NCI-H446 (cell line): Measurements from ENCODE around the gene FOXC1.

Source experiments
- DNase-seq, 2 experiments: peaks; one replicate each; lab custom pipeline; 2025; lab: John Stamatoyannopoulos, UW

Gene FOXC1

DNA sequence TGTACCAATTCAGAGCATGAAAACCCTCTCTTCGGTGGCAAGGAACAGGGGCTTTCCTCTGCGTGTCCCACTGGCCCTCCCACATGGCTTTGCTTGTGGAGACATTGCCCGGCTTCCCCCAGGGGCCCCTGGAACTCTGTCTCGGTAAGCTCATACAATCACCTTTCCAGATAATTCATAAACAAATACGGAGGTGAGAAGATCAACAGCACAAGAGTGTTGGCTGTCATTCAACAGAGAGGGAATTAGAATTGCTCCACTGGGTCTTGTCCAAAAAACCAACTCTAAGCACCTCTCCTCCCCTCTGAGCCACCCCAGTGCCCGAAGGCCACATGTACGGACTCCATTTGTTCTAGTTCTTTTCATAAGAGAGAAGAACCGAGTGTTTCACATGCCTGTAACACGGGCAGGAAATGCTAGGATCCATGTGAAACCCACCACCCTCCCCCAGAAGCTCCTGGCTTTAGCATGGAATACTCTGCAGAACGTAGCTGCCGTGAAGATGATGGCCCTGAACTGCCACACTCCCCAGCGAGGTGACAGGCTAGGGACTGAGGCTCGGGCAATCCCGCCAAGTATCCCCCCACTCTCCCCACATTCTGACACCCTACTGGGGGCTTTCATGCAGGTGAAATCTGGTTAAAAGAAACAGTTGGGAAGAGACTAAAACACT, 24.6 kb upstream of the FOXC1 start:
- no peak for DNase-seq

DNA sequence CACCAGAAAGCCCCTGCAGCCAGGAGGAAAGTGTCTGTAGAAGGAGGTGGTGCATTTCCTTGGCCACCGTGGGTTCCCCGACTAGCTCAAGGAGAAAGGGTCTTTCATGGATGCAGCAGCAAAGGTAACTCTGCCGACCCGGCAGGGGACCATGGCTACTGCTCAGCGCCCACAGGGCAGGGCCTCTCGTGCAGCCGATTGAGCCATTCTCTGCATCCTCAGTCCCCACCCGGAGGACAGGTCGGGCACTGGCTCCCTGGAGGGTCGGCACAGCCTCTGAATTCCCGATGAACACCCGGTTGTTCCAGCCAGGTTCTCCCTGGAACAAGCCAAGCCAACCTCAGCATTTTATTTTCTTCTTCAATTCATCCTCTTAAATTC, 24.1 kb upstream of the FOXC1 start:
- no peak for DNase-seq

DNA sequence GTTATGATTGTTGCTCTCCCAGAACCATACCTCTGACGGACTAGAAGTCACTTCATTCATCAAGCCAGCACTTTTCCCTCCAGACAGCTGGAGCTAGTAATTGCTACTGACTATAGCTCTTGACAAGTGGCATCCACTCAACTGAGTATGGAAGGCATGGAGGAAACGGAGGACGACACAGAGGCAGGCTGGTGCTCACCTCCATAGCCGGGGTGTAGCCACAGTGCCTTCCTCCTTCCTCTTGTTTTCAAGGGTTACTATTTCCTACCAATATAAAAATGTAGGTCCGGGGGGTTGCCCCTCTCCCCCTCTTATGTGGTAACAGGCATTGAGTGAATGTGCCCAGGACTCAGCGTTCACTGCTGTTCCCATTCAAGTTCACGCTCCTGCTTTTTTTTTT, 23.5 kb upstream of the FOXC1 start:
- no peak for DNase-seq

DNA sequence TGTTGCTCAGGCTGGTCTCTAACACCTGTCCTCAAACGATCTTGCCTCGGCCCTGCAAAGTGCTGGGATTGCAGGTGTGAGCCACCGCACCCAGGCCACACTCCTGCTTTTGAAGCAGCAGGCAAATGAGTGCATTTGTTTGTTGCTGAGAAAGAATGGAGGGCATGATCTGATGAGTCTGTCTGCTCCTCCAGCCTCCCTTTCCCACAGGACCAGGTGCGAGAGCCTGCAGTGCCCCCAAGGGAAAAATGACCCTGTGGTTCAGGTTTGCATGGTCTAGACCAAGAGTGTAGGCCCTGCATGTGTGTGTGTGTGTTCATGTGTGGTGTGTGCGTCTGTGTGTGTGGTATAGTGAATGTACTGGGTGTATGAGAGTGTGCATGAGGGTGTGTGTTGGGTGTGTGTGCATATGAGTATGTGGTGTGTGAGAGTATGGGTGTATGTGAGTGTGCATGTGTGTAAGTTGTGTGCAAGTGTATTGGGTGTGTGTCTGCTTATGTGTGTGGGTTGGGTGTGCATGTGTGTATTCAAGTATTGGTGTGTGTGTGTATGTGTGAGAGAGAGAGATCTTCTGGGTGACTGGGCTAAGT, 22.8 kb upstream of the FOXC1 start:
- no peak for DNase-seq

DNA sequence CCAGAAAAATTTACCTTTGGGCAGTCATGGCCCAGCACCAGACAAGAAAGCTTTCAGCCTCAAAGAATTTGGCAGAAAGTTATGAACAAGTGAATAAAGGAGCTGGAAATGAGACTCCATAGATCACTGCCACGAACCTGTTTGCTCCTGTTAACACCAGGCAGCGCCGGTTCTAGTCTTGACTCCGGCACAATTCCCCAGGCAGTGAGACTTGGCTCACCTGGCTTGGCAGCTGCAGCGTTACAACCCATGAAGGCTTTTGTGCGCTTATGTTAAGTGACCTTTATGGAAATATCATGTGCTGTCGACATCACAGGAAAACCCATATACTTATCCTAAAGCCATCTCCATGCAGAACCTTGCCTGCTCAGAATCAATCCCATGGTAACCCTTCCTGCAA, 22.2 kb upstream of the FOXC1 start:
- no peak for DNase-seq

DNA sequence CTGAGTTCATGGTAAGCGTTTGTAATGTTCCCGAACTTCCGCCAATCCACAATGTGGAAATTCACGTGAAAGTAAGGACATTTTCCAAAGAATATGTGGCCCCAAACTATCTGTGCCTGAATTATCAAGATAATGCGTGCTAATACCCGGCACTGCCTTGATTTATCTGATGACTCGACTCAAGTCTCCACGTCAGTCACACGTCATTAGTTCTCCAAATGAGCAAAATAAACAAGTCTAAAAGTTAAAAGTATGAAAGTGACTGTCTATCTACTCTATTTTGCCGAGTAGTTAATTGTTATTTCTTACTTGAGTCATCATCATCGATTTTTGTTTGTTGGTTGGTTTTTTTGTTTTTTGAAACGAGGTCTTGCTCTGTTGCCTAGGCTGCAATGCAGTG, 21.7 kb upstream of the FOXC1 start:
- no peak for DNase-seq

DNA sequence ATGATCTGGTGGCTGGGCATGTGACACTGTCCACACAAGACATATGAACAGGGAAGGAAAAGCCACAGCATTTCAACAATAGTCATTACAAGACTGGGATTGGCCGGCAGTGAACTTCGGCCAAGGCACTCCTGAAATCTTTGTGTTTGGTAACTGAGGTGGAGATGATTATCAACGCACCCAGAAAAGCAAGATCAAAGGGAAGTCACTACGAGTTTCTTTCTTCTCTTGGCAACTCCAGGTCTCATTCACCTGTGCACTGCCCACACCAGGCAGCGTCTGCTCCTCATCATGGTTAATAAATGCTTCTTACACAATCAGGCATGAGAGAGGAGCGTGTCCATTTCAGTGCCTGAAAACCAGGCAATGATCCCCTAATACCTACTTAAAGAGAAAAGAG, 20.5 kb upstream of the FOXC1 start:
- no peak for DNase-seq

DNA sequence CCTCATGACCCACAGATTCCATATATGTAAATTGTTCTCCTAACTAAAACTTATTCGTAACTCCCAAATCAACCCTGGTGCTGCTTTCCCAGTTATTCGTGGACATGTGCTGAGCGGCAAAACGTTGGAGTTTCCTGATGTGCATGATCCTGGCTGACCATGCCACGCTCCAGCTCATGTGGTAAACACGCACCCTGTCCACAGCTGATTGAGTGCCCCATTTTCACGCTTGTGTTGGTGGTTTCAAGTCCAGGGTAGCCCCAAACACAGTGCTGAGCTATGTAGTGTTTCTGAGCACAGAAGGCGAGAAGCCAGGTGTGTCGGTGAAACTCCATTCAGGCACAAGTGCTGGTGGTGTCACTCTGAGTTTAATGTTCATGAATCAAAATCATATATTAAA, 19.1 kb upstream of the FOXC1 start:
- DNase-seq = no peak

DNA sequence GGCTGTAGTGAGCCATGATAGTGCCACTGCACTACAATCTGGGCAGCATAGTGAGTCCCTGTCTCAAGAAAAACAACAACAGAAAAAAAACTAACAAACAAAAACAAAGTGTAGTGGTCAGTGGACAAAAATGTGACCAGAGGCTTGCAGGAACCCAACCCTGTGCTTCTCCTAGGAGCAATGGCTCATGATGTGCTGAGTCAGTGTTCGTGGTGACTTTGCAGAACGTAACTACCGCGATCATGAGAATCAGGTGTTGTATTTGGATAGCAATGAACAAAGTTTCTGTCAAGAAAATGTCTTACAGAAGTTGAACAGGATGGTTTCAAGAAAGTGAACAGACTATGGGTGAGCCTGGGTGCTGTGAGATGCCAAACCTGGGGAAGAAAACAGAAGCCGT, 18.5 kb upstream of the FOXC1 start:
- DNase-seq = no peak

DNA sequence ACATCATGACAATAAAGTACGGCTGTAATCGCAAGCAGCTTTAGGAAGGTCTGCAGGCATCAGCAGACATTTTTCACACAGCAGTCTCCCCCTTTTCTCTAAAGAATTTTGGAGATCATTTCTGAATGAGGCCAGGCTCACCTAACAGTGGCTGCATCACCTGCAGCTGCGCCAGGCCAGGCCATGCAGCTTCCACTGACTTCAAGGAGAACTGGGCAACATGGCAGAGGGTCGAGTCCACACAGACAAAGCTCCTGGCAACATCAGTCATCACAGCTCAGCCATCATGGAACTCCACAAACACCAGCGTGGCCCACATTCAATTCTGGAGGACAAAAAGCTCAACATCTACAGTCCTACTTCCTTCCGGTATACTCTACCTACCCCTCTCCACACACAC, 17.8 kb upstream of the FOXC1 start:
- no peak for DNase-seq

DNA sequence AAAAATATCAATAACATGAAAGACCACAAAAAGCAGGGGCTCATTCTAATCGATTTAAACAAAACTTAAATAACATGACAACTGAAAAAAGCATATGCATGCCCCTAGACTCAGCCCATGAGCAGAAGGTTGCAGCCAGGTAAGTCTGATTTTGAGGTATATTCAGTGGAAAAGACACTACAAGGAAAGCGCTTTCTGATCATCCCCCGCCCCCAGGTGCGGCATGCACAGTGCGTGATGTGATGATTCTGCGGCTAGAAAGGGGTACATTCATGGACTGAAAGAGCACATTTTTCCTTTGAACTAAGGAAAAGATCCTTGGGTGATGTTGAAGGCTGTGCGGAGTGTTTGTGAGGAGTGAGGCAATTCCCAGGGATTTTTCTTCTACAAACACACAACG, 16.9 kb upstream of the FOXC1 start:
- no peak for DNase-seq

DNA sequence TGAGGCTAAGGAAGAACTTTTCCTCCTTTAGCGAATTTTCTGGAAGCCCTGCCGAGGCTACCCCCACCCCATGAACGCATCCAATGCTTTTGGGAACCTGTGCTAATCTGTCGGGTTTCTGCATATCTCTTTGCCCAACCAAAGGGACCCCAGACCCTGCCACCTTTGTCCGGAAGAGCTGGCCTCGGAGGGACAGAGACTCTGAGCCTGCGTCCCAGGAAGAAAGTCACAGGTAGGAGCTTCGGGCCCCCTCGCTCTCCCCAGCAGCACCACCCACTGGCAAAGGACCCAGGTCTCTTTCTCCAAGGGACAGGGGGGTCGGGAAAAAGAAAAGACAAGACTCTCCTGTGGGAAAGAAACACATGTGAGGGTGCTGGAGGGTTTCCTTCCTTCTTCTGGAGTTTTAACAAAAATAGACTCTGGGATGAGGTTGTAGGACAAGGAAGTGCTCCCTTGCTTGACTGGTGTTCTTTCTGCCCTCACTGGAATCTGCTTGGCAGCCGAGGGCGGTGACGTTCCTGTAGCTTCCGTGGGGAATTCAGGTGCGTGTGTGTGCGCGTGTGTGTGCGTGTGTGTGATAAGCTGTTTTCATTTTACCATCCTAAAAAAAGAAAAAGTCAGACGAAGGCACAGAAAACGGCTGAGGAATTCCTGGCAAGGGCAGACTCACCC, 16.3 kb upstream of the FOXC1 start:
- DNase-seq = no peak

DNA sequence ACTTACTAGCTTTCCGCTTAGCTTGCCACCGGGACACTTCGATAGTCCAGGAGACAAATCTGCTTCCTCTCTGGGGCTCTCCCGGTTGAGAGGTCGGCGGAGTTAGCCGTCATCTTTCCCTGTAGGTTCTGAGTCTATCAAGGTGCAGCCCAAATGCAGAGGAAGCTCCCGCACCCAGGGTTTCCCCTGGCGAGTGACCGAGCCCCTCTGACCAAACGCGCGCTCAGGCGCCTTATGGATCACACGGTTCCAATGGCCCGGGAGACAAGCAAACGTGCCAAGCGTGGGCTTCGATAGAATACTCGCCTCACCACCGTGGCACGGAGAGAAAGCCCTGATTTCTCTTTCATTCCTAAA, 15.8 kb upstream of the FOXC1 start:
- no peak for DNase-seq

DNA sequence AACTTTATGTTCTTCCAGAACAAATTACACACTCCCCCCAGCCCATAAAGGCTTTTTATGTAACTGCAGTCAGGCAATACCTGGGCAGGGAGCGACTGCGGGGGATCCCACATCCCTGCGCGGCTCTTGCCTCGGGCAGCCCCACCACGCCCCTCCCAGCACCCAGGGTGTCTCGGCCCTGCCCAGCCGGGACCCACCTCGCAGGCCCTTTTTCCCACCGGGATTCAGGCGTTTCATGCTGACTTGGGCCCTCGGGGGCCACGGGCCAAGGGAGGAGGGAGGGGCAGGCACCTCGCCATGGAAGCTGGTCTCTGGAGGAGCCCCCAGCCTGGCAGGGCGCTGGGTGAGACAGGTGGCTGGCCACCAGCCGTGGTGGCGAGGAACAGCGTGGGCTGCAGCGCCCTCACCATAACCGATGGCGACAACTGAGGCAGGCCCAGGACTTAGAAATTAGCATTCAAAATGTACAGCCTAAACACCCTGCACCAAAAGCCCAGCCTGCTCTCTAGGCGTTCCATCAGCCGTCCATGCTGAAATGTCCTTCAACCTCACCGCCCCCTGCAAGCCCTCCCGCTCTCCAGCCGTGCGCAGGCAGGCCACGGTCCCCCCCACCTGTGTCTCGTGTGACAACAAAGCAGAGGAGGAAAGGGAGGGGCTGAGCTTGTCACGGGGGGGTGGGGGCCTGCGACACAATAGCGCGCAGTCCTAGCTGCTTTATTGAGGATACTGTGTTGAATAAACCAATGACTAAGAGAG, 15.1 kb upstream of the FOXC1 start:
- DNase-seq = no peak

DNA sequence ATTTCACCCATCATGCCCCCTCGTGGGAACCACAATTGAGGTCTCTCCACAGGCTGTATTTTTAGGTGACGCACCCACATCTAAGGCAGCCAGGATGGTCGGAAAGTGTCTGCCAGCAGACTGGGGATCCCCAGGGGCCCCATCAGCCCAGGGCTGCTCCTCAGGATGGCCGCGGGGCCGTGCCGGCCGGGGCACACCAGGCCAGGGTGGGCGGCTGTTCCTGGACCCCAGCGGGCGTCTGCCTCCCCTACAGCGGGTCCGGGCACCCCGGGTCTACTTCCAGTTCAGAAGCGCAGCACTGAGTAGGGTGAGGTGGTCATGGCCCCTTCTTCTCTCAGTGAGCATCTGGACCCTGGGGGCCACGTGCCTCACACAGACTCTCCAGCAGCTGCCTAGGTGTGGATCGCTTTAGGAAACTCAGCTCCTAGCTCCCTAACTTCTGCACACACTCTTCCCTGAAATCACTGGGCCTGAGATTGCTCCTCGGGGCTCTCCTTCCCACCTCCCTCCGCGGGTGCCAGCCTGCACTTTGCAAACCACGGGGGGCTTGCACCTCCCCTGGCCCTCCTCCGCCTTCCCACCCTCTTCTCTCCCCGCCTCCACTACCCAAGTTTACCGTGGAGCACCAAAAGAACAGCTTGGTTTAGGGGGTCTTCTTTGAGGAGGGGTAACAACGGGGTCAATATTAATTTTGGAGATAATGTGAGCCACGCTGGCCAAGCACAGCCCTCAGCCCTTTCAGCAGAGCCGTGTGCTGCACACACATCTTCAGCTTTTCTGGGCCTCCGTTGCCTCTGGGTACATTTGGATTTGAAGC, 14.2 kb upstream of the FOXC1 start:
- no peak for DNase-seq

DNA sequence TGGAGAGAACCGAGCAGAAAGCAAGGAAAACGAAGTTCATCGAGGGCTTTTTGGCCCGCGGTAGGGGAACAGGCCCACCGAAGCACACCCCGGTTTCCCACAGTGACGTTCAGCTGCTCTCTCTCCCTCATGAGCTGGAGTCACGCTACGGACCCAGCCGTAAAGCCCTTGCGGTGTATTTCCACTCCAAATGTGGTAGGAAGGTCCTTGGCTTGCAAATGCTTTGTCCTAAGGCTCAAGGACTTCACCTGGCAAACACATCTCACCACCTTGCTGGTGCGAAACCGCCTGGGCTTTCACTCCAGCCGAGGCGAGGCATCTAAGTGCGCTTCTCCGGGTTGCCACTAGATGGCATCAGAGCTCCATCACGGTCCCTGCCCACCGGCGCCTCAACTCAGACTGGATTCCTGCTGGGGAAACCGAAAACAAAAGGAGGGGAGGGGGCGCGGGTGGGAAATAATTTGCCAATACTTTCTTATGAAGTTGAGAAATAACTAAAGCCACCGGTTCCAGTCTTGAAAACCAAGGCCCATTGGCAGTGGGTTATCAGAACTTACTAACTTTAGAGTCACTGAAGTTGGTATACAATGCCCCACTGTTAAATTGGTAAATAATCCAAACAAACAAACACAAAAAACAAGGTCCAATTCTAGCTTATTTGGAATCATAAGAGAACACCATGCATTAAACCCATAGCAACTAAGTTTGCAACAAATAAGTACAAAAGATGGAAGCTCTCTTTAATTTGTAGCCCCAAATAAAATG, 13.4 kb upstream of the FOXC1 start:
- peak in 1 of 2 experiments; percentile 56 for DNase-seq

DNA sequence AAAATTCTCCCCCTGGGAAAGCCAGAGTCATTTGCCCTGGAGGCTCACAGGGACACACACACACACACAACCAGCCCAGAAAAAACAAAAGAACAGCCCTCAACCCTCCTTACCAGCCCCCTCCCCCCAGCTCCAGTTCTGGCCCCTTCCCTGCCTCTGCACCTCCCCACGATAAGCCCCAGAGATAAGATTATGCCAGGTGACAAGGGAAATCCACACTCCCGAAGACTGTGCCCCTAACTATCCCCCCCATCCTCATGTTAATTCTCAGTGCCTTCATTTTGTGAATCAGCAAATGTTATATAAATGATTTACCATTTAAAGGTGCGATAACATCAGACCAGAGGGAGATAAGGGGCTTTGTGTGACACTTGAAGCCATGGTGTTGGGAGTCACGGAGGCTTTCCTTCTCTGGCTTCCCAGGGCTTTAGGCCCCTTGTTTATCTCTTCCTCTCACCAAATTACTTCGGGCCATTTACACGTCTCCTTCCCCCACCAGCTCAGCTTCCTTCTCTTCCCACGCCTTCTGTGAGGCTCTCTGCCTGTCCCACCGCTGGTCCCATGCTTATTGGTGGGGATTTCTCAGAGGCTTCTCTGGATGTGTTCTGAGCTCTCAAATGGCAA, 12.5 kb upstream of the FOXC1 start:
- no peak for DNase-seq

DNA sequence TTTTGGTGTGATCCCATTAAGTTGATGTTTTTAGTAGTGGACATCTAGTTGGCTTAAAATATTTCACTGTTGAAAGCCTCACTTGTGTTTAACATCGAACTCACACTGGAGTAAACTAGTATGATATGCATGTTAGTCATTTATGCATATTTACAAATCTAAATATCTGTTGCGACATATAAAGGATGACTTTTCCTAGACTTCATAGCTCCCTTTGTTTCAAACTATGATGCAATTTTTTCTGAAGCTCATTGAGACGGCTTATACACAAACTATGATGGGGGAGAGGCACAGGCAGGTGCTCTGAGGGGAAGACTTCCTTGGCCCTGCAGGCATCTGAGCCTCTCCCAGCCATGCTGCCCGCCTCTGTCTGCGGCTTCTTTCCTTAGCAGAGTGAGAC, 11.8 kb upstream of the FOXC1 start:
- no peak for DNase-seq

DNA sequence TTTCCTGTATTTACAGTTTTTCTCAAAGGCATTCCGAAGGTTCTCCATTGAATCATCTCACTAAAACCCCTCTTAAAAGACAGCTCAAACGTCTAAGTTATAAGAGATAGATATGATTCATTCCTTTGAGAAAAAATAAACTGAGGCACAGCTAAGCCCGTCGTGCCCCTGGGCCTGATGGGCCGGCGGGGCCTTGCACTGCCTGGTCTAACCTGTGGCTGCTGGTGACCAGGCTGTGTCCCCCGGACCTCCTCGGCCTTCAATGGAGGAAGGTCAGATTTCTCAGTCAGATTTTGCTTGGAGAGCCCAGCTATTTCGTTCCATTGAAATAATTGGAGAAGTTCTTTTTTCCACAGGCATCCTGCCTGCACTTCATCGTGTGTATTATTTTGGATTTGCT, 11.3 kb upstream of the FOXC1 start:
- DNase-seq = no peak

DNA sequence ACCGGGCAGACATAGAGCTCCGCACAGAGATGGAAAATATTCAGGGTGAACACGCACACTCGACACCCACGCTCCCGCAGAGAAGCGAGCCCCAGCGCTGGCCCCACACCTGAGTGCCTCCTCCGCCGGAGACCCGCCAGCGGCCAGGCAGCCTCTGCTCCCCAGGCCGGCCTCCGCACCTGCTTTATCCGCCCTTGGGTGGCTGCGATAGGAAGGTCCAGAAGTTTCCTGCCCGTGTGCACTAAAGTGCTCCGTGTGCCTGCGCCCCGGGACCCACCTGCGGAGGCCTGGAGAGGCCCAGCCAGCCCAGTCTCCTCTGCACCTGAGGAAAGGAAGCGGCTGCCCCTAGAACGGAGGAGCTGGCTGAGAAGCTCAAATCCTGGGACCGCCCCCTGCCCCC, 10.8 kb upstream of the FOXC1 start:
- no peak for DNase-seq

DNA sequence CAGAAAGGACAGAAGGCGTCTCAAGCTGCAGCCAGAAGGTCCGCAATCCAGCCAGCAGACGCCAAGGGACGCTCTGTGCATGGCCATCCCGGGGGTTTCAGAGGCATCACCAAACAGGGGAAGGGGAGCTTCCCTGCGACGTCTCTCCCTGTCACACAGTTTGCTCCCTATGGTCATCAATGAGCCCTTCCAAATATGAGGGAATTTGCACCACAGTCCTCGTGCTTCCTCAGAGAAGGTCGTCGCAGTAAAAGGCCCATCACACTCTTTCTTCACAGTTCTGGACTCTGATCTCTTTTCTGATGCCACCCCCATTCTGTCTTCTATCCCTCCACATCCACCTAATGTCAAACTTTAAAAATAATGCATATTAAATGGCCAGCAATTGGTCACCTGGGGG, 10.2 kb upstream of the FOXC1 start:
- DNase-seq = no peak
